ENCODE results near the gene LRRC72. TPM values are rescaled to one million over a fixed set of nuclear protein-coding genes. Genes with fewer than 3 reads are reported as not detected.

The LRRC72 gene
- total RNA-seq, 1 donor from 2014 or later = not detected

GRCh38 chr7:16615228-16615627 is 88.6 kb downstream of the LRRC72 start:
- no peak for DNase-seq
- H3K27ac Mint-ChIP-seq (ENCODE audit: unreplicated experiment) = no peak overlapping the region
- peaks cover 4% of the 10 kb centered on the region for H3K4me1 Mint-ChIP-seq (ENCODE audit: low read depth, unreplicated experiment)
- H3K36me3 Mint-ChIP-seq (ENCODE audit: unreplicated experiment) = no peaks in the 10 kb centered on the region
- H3K9me3 Mint-ChIP-seq (ENCODE audit: unreplicated experiment) = no peaks in the 10 kb centered on the region
- no peaks in the 10 kb centered on the region for H3K27me3 Mint-ChIP-seq (ENCODE audit: unreplicated experiment)
- TF ChIP-seq CTCF (IDR thresholded peaks at IDR 0.05; ENCODE audit: partially characterized antibody, unreplicated experiment) = no peak
- H3K4me3 Mint-ChIP-seq (ENCODE audit: unreplicated experiment) = no peak overlapping the region

- no peaks in the 10 kb centered on the region for H3K27me3 Mint-ChIP-seq (ENCODE audit: unreplicated experiment)
- DNase-seq = no peak
- no peaks in the 10 kb centered on the region for H3K36me3 Mint-ChIP-seq (ENCODE audit: unreplicated experiment)
- no peak for TF ChIP-seq CTCF (IDR thresholded peaks at IDR 0.05; ENCODE audit: partially characterized antibody, unreplicated experiment)
- H3K4me3 Mint-ChIP-seq (ENCODE audit: unreplicated experiment) = no peak overlapping the region
- H3K9me3 Mint-ChIP-seq (ENCODE audit: unreplicated experiment) = no peaks in the 10 kb centered on the region
- peaks cover 4% of the 10 kb centered on the region for H3K4me1 Mint-ChIP-seq (ENCODE audit: low read depth, unreplicated experiment)
- H3K27ac Mint-ChIP-seq (ENCODE audit: unreplicated experiment) = no peak overlapping the region
Measured at GRCh38 chr7:16616122-16616521, 89.5 kb downstream of the LRRC72 start.

- no peak for TF ChIP-seq CTCF (IDR thresholded peaks at IDR 0.05; ENCODE audit: partially characterized antibody, unreplicated experiment)
- DNase-seq = no peak
- Mint-ChIP-seq H3K4me1 (ENCODE audit: low read depth, unreplicated experiment) (peaks cover 4% of the 10 kb centered on the region), H3K27me3 (ENCODE audit: unreplicated experiment) (no peaks in the 10 kb centered on the region), H3K4me3 (ENCODE audit: unreplicated experiment) (no peak overlapping the region), H3K36me3 (ENCODE audit: unreplicated experiment) (no peaks in the 10 kb centered on the region), H3K9me3 (ENCODE audit: unreplicated experiment) (no peaks in the 10 kb centered on the region), H3K27ac (ENCODE audit: unreplicated experiment) (no peak overlapping the region)
Measured at GRCh38 chr7:16616542-16616941, 89.9 kb downstream of the LRRC72 start.

GRCh38 chr7:16619979-16620408 is 93.4 kb downstream of the LRRC72 start:
- H3K27ac Mint-ChIP-seq (ENCODE audit: unreplicated experiment) = no peak overlapping the region
- TF ChIP-seq CTCF (IDR thresholded peaks at IDR 0.05; ENCODE audit: partially characterized antibody, unreplicated experiment) = no peak
- no peaks in the 10 kb centered on the region for H3K27me3 Mint-ChIP-seq (ENCODE audit: unreplicated experiment)
- no peaks in the 10 kb centered on the region for H3K9me3 Mint-ChIP-seq (ENCODE audit: unreplicated experiment)
- no peak overlapping the region for H3K4me3 Mint-ChIP-seq (ENCODE audit: unreplicated experiment)
- no peaks in the 10 kb centered on the region for H3K36me3 Mint-ChIP-seq (ENCODE audit: unreplicated experiment)
- peaks cover 4% of the 10 kb centered on the region for H3K4me1 Mint-ChIP-seq (ENCODE audit: low read depth, unreplicated experiment)
- no peak for DNase-seq

GRCh38 chr7:16626388-16626787 is 99.8 kb downstream of the LRRC72 start:
- Mint-ChIP-seq H3K4me1 (ENCODE audit: low read depth, unreplicated experiment) (no peaks in the 10 kb centered on the region), H3K36me3 (ENCODE audit: unreplicated experiment) (no peaks in the 10 kb centered on the region), H3K4me3 (ENCODE audit: unreplicated experiment) (no peak overlapping the region), H3K27ac (ENCODE audit: unreplicated experiment) (no peak overlapping the region), H3K27me3 (ENCODE audit: unreplicated experiment) (no peaks in the 10 kb centered on the region), H3K9me3 (ENCODE audit: unreplicated experiment) (no peaks in the 10 kb centered on the region)
- no peak for DNase-seq
- no peak for TF ChIP-seq CTCF (IDR thresholded peaks at IDR 0.05; ENCODE audit: partially characterized antibody, unreplicated experiment)
